ENCODE measurements around the gene KLF9.
"Not testable (repeated sequence)": the region's sequence is repeated elsewhere in the genome, so short reads cannot be mapped to it uniquely, and the experiment has no call there.

Gene KLF9

GRCh38 chr9:70403166-70403565 is 11.3 kb downstream of the KLF9 start:
- DNase-seq: no peak

- no peak for DNase-seq
Measured at GRCh38 chr9:70402213-70402612, 12.2 kb downstream of the KLF9 start.

GRCh38 chr9:70401241-70401640 is 13.2 kb downstream of the KLF9 start:
- not testable (repeated sequence) for DNase-seq

GRCh38 chr9:70400107-70400892 is 14.2 kb downstream of the KLF9 start:
- no peak for DNase-seq

DNA sequence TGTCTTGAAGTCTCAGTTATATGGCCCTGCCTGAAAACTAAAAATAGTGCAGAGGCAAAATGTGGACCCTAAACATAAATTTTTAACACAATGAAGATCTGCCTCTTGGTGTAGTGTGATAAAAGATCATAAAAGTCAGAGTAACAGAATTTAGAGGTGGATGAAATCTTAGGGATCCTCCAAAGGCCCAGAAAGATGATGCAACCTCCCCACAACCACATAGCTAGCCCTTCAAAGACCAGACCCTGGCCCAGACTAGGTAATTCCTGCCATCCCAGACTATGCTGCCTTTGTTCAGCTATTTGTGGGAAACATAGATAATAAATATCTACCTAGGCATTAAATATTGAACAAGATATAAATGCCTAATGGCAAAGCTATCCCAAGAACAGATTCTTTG is 15.3 kb downstream of the KLF9 start:
- DNase-seq: no peak

GRCh38 chr9:70398145-70398556 is 16.3 kb downstream of the KLF9 start:
- DNase-seq: no peak

- DNase-seq: no peak
Measured at GRCh38 chr9:70395652-70396051, 18.8 kb downstream of the KLF9 start.

- DNase-seq: no peak
Measured at GRCh38 chr9:70392850-70393249, 21.6 kb downstream of the KLF9 start.

DNA sequence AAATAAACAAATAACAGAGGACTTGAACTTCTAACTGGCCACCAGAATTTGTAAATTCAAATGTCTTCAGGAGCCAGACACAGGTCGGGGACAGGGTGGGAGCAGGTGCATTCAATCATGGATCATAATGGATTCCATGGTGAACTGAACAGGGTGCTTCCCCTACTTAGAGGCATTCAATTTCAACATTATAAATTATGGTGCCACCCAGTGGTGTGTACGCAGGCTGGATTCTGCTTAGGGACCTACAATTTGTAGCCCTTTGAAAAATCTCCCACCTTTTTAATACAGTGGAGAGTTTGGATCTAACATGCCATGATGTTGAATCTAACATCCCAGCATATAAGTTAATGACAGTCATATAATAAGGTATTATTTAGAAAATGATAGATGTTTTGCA is 22.3 kb downstream of the KLF9 start:
- peak; percentile 28 for DNase-seq

DNA sequence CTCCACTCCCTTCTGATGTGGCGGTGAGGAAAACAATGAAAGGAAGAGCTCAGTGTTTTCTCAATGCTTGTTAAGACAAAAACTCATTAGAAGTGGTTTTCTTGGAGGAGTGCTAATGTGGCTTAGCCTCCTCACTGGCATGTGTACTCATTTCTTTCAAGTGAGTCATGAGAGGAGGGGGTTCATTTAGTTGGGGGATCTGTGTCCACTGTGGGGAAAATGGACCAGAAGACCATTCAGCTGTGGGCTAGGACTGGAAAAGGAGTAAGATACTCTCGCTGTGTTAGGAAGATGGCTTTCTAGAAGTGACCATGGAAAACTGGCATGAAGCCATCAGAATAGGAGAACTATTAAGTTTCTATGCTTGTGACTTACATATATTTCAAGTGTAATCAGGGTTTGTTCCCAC is 23.5 kb downstream of the KLF9 start:
- DNase-seq: no peak

GRCh38 chr9:70389621-70390266 is 24.7 kb downstream of the KLF9 start:
- DNase-seq: no peak

DNA sequence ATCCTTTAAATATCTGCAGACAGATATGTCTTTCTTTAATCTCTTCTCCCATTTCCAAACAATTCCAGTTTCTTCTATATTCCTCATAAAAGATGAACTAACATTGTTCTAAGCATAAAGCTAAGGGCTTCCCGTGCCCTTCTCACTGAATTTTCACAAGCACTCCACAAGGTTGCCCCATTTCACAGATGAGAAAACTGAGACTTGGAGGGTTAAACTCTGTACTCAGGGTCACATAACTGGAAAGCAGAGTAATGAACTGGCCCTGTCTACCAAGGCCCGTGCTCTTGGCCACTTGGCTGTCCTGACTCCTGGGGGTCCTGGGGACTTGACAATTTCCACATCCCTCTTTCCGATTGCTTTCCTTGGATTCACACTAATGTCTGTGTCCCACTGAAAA is 25.3 kb downstream of the KLF9 start:
- DNase-seq: no peak

- DNase-seq: no peak
Measured at GRCh38 chr9:70387663-70388062, 26.8 kb downstream of the KLF9 start.

GRCh38 chr9:70385426-70385825 is 29.0 kb downstream of the KLF9 start:
- no peak for DNase-seq

- DNase-seq: no peak
Measured at GRCh38 chr9:70382709-70383605, 31.5 kb downstream of the KLF9 start.

- no peak for DNase-seq
Measured at GRCh38 chr9:70382046-70382708, 32.3 kb downstream of the KLF9 start.

DNA sequence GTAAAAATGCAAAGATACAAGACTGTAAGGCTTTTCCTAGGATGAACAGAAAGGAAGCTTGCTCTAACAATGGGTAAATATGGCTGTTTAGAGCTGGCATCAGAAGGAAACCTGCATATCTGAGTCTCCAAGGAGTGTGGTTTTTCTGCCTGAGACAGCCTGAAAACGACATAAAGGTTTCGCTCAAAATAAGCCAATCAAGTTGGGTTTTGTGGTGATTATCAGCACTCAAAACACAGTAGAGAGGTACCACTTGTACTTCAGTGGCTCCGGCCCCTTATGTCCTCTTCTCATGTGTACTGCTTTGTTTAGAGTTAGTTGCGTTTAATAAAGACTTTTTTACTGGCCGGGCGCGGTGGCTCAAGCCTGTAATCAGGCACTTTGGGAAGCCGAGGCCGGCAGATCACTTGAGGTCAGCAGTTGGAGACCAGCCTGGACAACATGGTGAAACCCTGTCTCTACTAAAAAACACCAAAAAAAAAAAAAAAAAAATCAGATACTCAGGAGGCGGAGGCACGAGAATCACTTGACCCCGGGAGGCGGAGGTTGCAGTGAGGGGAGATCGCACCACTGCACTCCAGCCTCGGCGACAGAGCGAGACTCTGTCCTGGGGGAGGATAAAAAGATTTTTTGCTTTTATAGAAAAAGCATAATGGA is 39.4 kb downstream of the KLF9 start:
- DNase-seq: no peak

DNA sequence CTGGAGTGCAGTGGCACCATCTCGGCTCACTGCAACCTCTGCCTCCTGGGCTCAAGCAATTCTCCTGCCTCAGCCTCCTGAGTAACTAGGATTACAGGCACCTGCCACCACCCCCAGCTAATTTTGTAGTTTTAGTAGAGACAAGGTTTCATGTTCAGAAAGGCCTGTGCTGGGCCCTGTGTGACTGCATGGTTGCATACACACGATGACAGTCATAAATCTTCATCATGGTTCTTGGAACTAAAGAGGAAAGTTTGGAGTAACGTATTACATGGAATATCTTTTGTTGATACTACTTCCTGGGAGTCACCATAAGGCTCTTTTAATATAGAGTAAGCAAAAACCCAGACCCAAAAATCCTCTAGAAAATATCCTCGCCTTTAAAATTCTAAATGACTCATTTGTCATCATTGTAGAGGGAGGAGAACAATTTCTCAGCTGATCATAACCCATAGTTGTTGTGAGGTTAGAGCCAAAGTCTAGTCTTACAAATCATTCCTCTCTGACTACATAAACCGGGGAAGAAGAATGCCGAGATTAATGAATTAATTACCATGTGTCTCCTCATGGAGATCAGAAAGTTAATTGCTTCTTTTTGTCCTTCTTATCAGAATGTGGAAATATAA is 47.0 kb downstream of the KLF9 start:
- no peak for DNase-seq

DNA sequence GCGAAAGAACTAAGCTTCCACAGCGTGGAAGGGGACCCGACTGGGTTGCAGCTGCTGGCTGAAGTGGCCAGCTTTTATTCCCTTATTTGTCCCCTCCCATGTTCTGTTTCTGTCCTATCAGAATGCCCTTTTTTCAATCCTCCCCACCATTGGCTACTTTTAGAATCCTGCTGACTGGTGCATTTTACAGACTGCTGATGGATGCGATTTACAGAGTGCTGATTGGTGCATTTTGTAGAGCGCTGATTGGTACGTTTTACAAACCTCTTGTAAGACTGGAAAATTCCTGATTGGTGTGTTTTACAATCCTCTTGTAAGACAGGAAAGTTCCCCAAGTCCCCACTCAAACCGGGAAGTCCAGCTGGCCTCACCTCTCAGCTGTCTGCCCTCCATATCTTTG is 50.7 kb downstream of the KLF9 start:
- no peak for DNase-seq

- DNase-seq: no peak
Measured at GRCh38 chr9:70362952-70363351, 51.5 kb downstream of the KLF9 start.

DNA sequence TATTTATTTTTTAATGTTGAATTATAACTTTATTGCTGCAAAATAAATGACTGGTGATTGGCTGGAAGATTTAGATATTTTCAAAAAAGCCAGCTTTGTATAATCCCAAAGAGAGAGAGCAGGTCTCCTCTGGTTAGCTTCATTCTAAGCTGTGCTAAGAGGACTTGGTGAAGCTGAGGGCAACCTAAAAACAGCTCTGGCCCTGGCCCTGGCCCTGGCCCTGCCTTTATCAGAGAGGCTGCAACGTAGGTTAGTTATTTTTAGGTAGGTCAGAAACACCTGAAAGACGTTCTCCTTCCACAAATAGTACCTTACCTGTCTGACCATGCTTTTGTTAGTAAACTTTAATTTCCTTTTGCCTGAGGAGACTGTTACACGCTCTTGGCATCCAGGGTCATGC is 58.7 kb downstream of the KLF9 start:
- DNase-seq: no peak

DNA sequence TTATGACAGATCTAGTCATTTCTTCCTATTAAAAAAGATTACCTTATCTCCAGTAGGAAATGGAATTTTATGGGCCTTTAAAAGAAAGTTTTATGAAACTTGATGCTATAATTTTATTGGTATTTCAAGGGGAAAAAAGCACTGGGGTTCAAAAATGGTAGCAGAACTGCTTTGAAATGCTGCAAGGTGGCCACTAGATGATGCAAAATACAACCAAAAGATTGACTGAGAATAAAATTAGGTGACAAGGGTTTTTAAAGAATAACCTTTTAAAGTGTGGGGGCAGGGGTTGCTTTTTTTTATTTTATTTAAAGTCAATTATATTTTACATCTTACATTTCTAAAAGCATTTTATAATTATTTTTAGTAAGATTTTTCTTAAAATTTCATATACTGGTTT is 61.7 kb downstream of the KLF9 start:
- DNase-seq: no peak
